PC-3 (cell line): Measurements from ENCODE around the gene JAML. TPM values are rescaled to one million over a fixed set of nuclear protein-coding genes. Genes with fewer than 3 reads are reported as not detected.

Experiments
- ATAC-seq: fragments of 200-7000 bp; cut with Tn5 transposase; 2 replicates; pipeline ENCODE4 v1.9.1; 2020; ENCODE audit warnings: mild to moderate bottlenecking, moderate library complexity
- BruUV-seq: library from RNA; stranded (reverse); fragments of 400-500 nt; replicated peaks from 2 replicates; lab custom pipeline; 2021; lab: Mats Ljungman, UMichigan
- CTCF ChIA-PET: fragments of 300-600 bp; sonication (Branson Sonifier 250); formaldehyde crosslinking; loops from one replicate; lab custom pipeline; 2022; ENCODE audit warnings: antibody characterized with exemption; lab: Charles Lee
- POLR2A ChIA-PET: fragments of 300-600 bp; sonication (Branson Sonifier 250); formaldehyde crosslinking; loops from one replicate; lab custom pipeline; 2022; ENCODE audit warnings: antibody characterized with exemption; ENCODE audit not compliant: unreplicated experiment; lab: Charles Lee
- DNase-seq: peaks from one replicate; pipeline ENCODE4 v3.0.0-alpha.2; 2015
- H2AFZ ChIP-seq: fragments of 300-600 bp; sonication (generic); 2 replicates; pipeline ENCODE4 v1.6.0; 2016; ENCODE audit warnings: antibody characterized with exemption, low read length
- H3F3A ChIP-seq: fragments of 300-600 bp; sonication (generic); one replicate; pipeline ENCODE4 v1.6.0; 2017; ENCODE audit warnings: antibody characterized with exemption, low read length, control low read depth, mild to moderate bottlenecking; ENCODE audit not compliant: unreplicated experiment
- H3K27ac ChIP-seq: fragments of 300-600 bp; sonication (generic); 2 replicates; pipeline ENCODE4 v1.5.1; 2016; ENCODE audit warnings: mild to moderate bottlenecking, low read length
- H3K27me3 ChIP-seq: fragments of 300-600 bp; sonication (generic); 2 replicates; pipeline ENCODE4 v1.6.1; 2016; ENCODE audit warnings: low read length, mixed read lengths
- H3K36me3 ChIP-seq: fragments of 300-600 bp; sonication (generic); 2 replicates; pipeline ENCODE4 v1.6.1; 2016; ENCODE audit warnings: low read depth, mixed run types, low read length, mixed read lengths
- H3K4me1 ChIP-seq: fragments of 300-600 bp; sonication (generic); 2 replicates; pipeline ENCODE4 v1.5.1; 2016; ENCODE audit warnings: low read length; ENCODE audit not compliant: insufficient read depth
- H3K4me2 ChIP-seq: fragments of 300-600 bp; sonication (generic); 2 replicates; pipeline ENCODE4 v1.6.0; 2016; ENCODE audit warnings: low read length
- H3K4me3 ChIP-seq: fragments of 300-600 bp; sonication (generic); 2 replicates; pipeline ENCODE4 v1.5.1; 2016; ENCODE audit warnings: mild to moderate bottlenecking, low read length, mixed read lengths
- H3K79me2 ChIP-seq: fragments of 300-600 bp; sonication (generic); 2 replicates; pipeline ENCODE4 v1.6.1; 2017; ENCODE audit warnings: low read length, mixed read lengths
- H3K9ac ChIP-seq: fragments of 300-600 bp; sonication (generic); 2 replicates; pipeline ENCODE4 v1.6.0; 2016; ENCODE audit warnings: mild to moderate bottlenecking, low read length
- H3K9me2 ChIP-seq: fragments of 300-600 bp; sonication (generic); replicated peaks from 2 replicates; pipeline ENCODE4 v1.6.1; 2016; ENCODE audit warnings: mixed run types, low read length, mixed read lengths
- H3K9me3 ChIP-seq: fragments of 300-600 bp; sonication (generic); 2 replicates; pipeline ENCODE4 v1.6.1; 2016; ENCODE audit warnings: low read length, mixed read lengths
- H4K20me1 ChIP-seq: fragments of 300-600 bp; sonication (generic); 2 replicates; pipeline ENCODE4 v1.6.1; 2016; ENCODE audit warnings: low read length, mixed read lengths
- CTCF ChIP-seq: fragments of 300-600 bp; sonication (generic); conservative IDR thresholded peaks from 2 replicates; pipeline ENCODE4 v1.5.1; 2017; ENCODE audit warnings: antibody characterized with exemption, low read depth, mild to moderate bottlenecking, low read length
- EZH2 ChIP-seq: fragments of 300-600 bp; sonication (generic); IDR thresholded peaks from one replicate; pipeline ENCODE4 v1.6.1; 2017; ENCODE audit warnings: antibody characterized with exemption, mild to moderate bottlenecking, low read length; ENCODE audit not compliant: unreplicated experiment
- EZH2phosphoT487 ChIP-seq: fragments of 300-600 bp; sonication (generic); IDR thresholded peaks from 2 replicates; pipeline ENCODE4 v1.6.1; 2018; ENCODE audit warnings: mild to moderate bottlenecking, antibody characterized with exemption, low read length, borderline replicate concordance
- intact Hi-C: fragments of 100-400 bp; cut with micrococcal nuclease; formaldehyde crosslinking; loops from 2 replicates; pipeline ENCODE4 v1.9.0; 2023
- total RNA-seq: library from RNA; depleted of rRNA; stranded (reverse); fragments of >200 nt; gene quantifications from 2 replicates; pipeline ENCODE4 v1.2.3, GENCODE V29; 2014

JAML gene
- total RNA-seq, 1 experiment from 2014 or later: not detected

- Histone ChIP-seq H4K20me1 (no peaks in the 10 kb centered on the region), H3F3A (no peaks in the 10 kb centered on the region), H3K9me3 (no peaks in the 10 kb centered on the region), H3K27ac (no peak overlapping the region), H3K79me2 (peaks cover 21% of the 10 kb centered on the region), H2AFZ (no peak overlapping the region), H3K9ac (no peak overlapping the region), H3K9me2 (no peaks in the 10 kb centered on the region), H3K36me3 (peaks cover 38% of the 10 kb centered on the region), H3K4me3 (no peak overlapping the region), H3K27me3 (no peaks in the 10 kb centered on the region), H3K4me2 (no peak overlapping the region), H3K4me1 (peaks cover 22% of the 10 kb centered on the region)
- no TSS peak for BruUV-seq
- no peak for ATAC-seq
- ChIA-PET POLR2A (interaction anchor here (0.6 kb wide), 1 partner anchor 8 kb away, joined by 3 read pairs; no protein-coding TSS in a partner anchor), CTCF (no interaction called here)
- no peak for DNase-seq
- TF ChIP-seq CTCF: no peak
- TF ChIP-seq EZH2phosphoT487: no peak
- TF ChIP-seq EZH2: no peak
- intact Hi-C loops: no loop called here
Measured at GRCh38 chr11:118260353-118260752, 35.5 kb upstream of the JAML start.

- intact Hi-C loops: no loop called here
- H3K9ac ChIP-seq: no peak overlapping the region
- H3K27ac ChIP-seq: no peak overlapping the region
- no peak overlapping the region for H2AFZ ChIP-seq
- H3K4me3 ChIP-seq: no peak overlapping the region
- H3K9me2 ChIP-seq: no peaks in the 10 kb centered on the region
- ChIA-PET POLR2A (no interaction called here), CTCF (no interaction called here)
- peaks cover 49% of the 10 kb centered on the region for H3K36me3 ChIP-seq
- TF ChIP-seq EZH2phosphoT487 (no peak), CTCF (no peak), EZH2 (no peak)
- ATAC-seq (no peak), DNase-seq (no peak)
- no peak overlapping the region for H3K4me2 ChIP-seq
- no peaks in the 10 kb centered on the region for H4K20me1 ChIP-seq
- no TSS peak for BruUV-seq
- no peaks in the 10 kb centered on the region for H3K27me3 ChIP-seq
- peaks cover 14% of the 10 kb centered on the region for H3K4me1 ChIP-seq
- H3F3A ChIP-seq: no peaks in the 10 kb centered on the region
- H3K9me3 ChIP-seq: no peaks in the 10 kb centered on the region
- peaks cover 21% of the 10 kb centered on the region for H3K79me2 ChIP-seq
Measured at GRCh38 chr11:118259138-118259537, 34.3 kb upstream of the JAML start.

GRCh38 chr11:118258410-118258809 lies 33.6 kb upstream of the JAML start:
- H2AFZ ChIP-seq: no peak overlapping the region
- peaks cover 49% of the 10 kb centered on the region for H3K36me3 ChIP-seq
- no peaks in the 10 kb centered on the region for H3K9me3 ChIP-seq
- no peaks in the 10 kb centered on the region for H3K9me2 ChIP-seq
- peak; percentile 50 for DNase-seq
- no peak overlapping the region for H3K4me3 ChIP-seq
- peak; percentile 68 for TF ChIP-seq CTCF
- no peak for TF ChIP-seq EZH2phosphoT487
- TF ChIP-seq EZH2: no peak
- H3K4me2 ChIP-seq: no peak overlapping the region
- ChIA-PET POLR2A (no interaction called here), CTCF (no interaction called here)
- no TSS peak for BruUV-seq
- no peak overlapping the region for H3K27ac ChIP-seq
- no peak overlapping the region for H3K9ac ChIP-seq
- H4K20me1 ChIP-seq: no peaks in the 10 kb centered on the region
- no peak for ATAC-seq
- no peaks in the 10 kb centered on the region for H3K27me3 ChIP-seq
- peaks cover 13% of the 10 kb centered on the region for H3K4me1 ChIP-seq
- intact Hi-C loops: no loop called here
- H3K79me2 ChIP-seq: peaks cover 19% of the 10 kb centered on the region
- H3F3A ChIP-seq: no peaks in the 10 kb centered on the region
